GM21447 (cell line): ENCODE measurements around the gene FAM184B.
"Not testable (repeated sequence)": the region's sequence is repeated elsewhere in the genome, so short reads cannot be mapped to it uniquely, and the experiment has no call there.

ENCODE experiments used
- ATAC-seq: cut with Tn5 transposase; IDR thresholded peaks from one replicate; pipeline ENCODE4 v1.9.1; 2021; ENCODE audit not compliant: unreplicated experiment

Gene FAM184B

GRCh38 chr4:17719106-17719505 lies 62.3 kb downstream of the FAM184B start:
- no peak for ATAC-seq

GRCh38 chr4:17718471-17718870 lies 63.0 kb downstream of the FAM184B start:
- ATAC-seq: no peak

- no peak for ATAC-seq
Observed at GRCh38 chr4:17717301-17717700, 64.1 kb downstream of the FAM184B start.

DNA sequence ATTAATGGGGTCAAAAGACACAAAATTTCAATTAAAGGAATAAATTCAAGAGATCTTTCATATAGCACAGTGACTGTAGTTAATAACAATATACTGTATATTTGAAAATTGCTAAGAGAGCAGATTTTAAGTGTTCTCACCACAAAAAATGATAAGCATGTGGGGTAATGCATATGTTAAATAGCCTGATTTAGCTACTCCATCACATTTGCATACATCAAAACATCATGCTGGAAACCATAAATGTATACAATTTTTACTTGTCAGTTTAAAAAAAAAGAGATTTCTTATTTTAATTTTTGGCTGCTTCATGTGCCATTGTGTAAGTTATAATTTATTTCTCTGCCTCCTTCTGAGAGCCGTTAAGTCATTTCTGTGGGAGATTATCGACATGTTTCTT lies 65.9 kb downstream of the FAM184B start:
- ATAC-seq: no peak

- no peak for ATAC-seq
Observed at GRCh38 chr4:17713779-17714178, 67.6 kb downstream of the FAM184B start.

DNA sequence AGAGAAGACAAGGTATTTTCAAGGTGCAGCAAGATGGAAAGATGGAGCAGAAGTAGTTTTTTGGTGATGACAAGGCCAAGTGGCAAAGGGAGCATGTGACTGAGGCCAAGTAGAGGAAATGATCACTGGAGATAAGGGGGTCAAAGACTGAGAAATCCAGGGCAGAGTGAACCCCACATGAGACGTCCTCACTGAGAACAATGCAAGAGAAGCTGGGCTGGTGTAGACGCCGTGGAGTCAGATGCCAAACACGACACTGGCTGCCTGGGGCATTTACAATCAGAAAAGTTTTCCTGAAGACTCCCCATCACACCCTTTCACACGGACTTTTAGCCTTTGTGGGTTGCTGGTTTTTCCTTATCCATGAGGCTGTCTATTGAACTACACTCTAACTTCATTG lies 69.3 kb downstream of the FAM184B start:
- ATAC-seq: no peak

GRCh38 chr4:17711206-17711605 lies 70.2 kb downstream of the FAM184B start:
- not testable (repeated sequence) for ATAC-seq

GRCh38 chr4:17709763-17710068 lies 71.7 kb downstream of the FAM184B start:
- no peak for ATAC-seq

- no peak for ATAC-seq
Observed at GRCh38 chr4:17708992-17709762, 72.2 kb downstream of the FAM184B start.

GRCh38 chr4:17707671-17708070 lies 73.8 kb downstream of the FAM184B start:
- ATAC-seq: no peak

- no peak for ATAC-seq
Observed at GRCh38 chr4:17705107-17705506, 76.3 kb downstream of the FAM184B start.

- no peak for ATAC-seq
Observed at GRCh38 chr4:17704020-17704650, 77.3 kb downstream of the FAM184B start.

DNA sequence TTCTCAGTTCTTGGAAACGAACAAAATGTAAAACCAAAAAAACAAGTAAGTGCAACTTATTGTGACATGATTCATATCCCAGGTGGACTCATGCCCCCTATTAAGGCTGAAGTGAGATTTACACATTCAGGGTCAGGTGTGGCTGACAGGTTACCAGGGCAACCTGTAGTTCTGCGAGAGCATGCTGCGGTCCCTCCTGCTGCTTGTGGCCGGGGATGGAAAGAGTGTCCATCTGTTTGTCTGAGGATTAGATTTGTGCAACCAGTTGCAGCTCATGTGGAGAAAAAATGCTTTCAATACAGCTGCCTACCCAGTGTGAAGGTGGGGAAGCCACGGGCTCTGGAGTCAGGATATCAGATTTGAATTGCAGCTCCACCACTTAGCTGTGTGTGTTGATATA lies 78.8 kb downstream of the FAM184B start:
- no peak for ATAC-seq

- no peak for ATAC-seq
Observed at GRCh38 chr4:17701882-17702281, 79.5 kb downstream of the FAM184B start.

DNA sequence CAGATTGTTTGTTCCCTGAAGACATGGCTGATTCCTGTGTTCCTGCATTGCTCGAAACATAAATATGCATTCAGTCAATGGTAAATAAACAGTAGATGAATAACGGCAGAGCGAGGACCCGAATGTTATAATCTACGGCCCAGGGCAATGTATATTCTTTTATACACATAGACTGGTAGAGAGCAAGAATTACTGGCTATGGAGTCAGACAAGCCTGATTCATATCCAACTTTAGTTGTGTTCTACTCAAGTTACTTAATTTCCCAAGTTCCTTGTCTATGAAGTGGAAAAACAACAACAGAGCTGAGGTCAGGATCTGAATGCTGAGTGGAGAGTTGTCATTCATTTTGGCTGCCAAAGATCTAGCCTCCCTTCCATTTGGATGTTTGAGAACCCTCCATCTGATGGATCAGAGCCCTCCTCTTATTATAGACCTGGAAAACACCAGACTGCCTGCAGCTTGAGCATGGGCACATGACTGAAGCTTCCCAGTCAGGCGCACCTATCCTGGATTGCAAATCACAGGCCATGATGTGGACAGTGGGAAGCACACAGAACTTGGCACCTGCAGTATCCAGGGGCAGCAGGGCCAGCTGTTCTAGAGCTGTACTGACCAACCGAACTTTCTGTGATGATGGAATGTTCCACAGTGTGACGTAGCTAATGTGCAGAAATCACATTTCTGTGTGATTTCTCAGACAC lies 80.1 kb downstream of the FAM184B start:
- ATAC-seq: no peak

- no peak for ATAC-seq
Observed at GRCh38 chr4:17699380-17699779, 82.0 kb downstream of the FAM184B start.

DNA sequence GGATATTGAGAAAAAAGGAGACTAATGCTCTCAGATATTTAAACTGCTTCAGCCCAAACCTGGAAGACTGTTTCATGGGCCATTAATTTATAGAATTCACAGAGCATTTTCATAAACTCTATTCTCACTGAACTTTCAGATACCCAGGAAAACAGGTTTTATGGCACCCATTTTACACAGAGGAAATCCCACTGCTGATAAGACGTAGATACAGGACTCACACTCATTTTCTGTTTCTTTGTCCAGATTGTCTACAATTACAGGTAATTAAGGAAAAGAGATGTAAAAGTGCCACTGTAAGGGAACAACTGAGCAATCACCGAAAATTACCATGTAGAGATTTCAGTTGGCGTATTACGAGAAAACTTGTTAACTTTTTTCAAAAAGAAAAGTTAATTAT lies 83.3 kb downstream of the FAM184B start:
- no peak for ATAC-seq

GRCh38 chr4:17695341-17695740 lies 86.1 kb downstream of the FAM184B start:
- ATAC-seq: no peak

DNA sequence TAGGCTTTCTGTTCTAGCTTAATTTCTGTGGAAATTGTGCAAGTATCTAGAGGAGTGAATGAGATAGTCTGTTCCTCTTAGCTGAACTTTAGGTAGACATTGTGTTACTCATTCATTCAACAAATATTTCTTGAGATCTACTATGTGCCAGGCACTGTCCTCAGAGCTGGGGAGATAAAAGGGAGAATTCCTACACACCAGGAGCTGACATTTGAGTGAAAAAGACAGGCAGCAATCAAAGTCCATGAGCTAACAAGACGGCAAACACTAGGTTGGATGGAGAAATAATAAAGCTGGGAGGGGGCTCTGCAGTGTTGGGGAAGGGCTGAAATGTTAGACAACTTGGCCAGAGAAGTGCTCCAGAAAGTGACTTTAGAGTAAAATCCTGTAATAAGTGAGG lies 86.9 kb downstream of the FAM184B start:
- no peak for ATAC-seq

DNA sequence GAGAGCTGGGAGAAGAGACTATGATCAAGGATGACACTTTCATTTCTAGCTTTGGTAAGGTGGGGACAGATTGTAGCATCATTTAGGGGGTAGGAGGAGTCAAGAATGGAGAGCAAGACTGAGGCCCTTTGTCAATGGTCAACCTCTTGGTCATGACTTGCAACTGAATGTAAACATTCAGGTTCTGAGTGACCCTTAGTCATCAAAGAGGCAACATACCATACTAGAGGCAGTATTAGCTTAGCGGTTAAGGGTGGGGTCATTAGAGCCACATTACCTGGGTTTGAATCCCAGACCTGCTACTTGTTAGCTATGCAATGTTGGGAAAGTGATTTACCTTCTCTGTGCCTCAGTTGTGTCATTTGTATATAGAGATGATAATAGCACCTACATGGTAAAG lies 90.5 kb downstream of the FAM184B start:
- no peak for ATAC-seq

DNA sequence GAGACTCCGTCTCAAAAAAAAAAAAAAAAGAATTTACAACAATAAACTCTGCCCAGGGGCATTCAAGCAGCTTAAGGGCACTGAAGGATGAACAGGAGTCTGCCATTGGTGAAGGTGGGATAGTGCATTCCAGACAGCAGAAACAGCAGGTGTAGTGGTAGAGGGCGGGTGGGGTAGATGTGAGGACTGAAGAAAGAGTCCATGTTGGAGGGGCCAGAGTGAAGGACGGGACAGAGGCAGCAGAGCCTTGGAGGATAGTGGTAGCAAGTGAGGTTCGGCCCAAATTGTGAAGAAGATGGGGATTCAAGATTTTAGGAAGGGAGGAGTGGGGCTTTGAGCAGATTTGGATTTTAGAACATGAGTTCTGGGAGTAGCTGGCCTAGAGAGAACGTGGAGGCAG lies 91.3 kb downstream of the FAM184B start:
- no peak for ATAC-seq

- no peak for ATAC-seq
Observed at GRCh38 chr4:17688011-17688441, 93.4 kb downstream of the FAM184B start.
